Activated CD8-positive, alpha-beta memory T cell treated with anti-CD3 and anti-CD28 coated beads for 4 hours (primary cell): ENCODE data around the gene MELTF.

ENCODE experiments used
- DNase-seq, 2 donors: peaks; one replicate each; pipeline ENCODE4 v3.0.0-alpha.2; 2020; ENCODE audit warnings: low read depth in 2 of 2

The MELTF gene

GRCh38 chr3:197027151-197027895, 2.3 kb downstream of the MELTF start:
- DNase-seq, result no peak

GRCh38 chr3:197026481-197026866, 3.1 kb downstream of the MELTF start:
- DNase-seq, result no peak

GRCh38 chr3:197025736-197026480, 3.7 kb downstream of the MELTF start:
- no peak for DNase-seq

- DNase-seq, result no peak
These were observed 4.5 kb downstream of the MELTF start for GRCh38 chr3:197024881-197025735.

DNA sequence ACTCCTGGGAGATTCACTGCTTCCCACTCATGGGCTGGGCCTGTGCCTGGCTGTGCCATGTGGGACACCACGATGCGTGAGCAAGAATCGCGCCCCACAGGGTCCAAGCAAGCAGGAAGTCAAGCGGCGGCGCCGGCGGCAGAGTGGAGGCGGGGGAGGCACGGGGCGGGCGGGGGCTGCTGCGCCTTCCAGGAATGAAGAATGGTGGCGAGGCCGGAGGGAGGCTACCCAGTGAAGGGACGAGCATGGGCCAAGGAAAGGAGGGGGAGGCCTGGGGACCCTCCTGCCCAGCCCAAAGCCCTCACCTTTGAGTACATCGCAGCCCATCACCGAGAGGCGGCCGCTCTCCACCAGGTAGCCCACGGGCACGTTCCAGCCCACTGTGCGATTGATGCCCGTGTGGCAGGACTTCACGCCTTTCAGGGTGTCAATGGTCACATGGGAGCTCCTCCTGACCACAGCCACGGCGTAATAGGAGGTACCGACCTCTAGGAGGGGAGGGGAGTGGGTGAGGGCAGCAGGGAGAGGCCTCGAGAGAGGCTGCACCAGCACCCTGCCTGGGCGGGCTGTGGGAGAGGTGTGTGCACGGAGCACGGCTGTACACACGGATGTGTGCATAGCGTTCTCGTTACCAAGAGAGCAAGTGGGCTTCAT, 5.5 kb downstream of the MELTF start:
- DNase-seq, result no peak

DNA sequence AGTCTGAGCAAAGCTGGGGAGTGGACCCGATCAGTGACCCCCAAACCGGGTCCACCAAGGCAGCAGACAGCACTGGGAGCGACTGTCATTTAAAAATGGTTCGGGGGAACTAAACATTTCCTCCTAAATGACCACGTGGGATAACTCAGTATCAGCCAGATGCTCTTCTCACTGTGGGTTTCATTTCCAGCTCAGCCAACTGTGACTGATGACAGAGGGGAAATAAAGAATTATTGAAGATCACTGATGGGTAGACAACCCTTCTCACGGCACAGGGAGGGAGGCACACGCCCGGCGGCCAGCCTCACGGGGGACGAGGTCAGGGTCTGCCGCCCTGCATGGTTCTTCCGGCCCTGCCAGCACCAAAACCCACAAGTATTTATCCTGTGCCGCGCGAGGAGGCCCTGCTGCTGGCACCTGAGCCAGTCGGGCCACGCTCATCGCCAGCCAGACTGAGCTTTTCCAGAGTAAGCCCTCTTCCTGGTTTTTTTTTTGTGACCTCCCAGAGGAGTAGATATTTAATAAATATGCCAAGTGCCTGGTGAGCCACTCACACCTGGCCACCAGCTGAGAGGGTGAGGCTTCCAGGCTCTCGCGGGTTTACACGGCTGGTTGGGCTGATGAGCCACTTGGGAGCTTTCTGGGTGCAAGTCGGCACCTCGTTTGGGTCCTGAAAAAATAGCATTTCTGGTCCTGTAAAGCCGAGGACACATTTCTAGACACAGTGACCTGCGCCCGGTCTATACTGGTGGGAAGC, 6.2 kb downstream of the MELTF start:
- no peak for DNase-seq

DNA sequence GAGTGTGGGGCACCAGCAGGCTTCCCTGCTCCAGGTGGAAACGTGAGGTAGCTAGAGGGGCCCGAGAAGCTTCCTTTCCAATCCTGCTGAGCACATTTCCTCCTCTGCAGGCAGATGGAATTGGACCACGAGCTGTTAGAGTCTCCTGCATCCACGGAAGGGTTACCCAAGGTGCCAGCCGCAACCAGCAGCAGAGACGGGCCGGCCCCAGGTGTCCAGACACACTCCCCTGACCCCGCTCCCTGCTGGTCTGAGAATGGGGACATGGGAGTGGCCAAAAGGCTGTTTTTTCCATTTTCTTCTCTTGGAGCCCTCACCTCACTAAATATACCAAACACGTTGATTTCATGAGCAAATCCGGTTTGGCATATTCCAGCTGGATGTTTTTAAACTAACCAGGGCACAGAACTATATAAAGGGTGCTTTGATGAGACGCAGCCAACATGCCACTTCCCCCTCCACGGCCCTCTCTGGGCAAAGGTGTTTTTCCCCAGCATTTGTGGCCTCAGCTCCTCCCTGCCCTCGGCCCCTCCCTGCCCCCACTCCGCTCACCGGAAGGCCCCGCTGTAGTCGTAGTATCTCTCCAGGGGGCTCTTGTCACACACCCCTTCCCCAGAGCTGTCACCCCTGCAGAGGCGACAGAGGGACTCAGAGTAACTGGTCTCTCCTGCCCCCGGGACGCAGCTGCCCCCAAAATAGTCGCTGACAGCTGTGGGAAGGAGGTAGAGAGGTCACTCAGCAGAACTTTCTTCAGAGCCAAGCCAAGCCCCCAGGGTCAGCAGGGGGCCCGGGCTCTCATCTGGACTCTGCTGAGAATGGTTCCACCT, 7.0 kb downstream of the MELTF start:
- DNase-seq, result no peak

DNA sequence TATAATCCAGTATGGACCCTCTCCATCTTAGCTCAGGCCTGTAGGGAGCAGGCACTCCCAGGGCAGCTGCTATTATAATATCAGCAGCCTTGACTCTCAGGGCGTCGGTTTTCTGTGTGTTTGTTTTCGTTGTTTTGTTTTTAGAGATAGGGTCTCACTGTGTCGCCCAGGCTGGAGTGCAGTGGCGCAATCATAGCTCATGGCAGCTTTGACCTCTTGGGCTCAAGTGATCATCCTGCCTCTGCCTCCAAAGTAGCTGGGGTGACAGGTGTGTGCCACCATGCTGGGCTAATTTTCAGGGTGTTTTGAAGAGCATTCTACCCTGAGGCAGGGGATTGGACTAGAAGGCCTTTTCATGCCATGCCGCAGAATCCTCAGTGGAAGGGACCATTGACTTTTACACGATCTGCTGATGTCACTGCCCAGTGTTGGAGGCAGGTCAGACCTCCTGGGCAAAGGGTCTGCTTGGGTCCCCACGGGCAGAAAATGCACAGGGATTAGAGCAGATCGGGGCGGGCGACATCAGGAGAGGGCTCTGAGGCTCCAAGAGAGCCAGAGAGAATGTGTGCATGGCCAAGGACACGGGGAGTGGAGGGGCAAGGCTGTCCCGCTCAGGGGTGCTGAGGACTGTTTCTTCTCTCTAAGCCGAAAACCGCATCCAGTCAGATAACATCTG, 7.8 kb downstream of the MELTF start:
- DNase-seq, result no peak

DNA sequence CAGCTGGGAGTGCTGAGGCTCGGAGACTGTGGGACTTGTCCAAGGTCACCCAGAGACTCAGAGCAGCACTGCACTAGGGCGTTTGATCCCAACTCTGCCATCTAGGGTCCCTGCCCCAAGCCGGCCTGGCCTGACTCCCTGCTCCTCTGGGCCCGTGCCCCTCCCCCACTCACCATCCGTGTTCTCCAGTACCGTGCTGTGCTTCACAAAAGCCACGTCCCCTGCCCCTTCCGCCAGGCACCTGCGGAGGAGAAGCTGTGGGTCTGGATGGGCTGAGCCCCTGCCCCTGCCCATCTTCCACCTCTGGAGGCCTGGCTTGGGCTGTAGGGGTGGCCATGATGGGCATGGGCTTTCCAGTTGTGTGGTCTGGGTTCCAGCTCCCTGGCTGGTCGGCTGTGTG, 8.4 kb downstream of the MELTF start:
- DNase-seq, result no peak

- no peak for DNase-seq
These were observed 10.1 kb downstream of the MELTF start for GRCh38 chr3:197019535-197019934.

DNA sequence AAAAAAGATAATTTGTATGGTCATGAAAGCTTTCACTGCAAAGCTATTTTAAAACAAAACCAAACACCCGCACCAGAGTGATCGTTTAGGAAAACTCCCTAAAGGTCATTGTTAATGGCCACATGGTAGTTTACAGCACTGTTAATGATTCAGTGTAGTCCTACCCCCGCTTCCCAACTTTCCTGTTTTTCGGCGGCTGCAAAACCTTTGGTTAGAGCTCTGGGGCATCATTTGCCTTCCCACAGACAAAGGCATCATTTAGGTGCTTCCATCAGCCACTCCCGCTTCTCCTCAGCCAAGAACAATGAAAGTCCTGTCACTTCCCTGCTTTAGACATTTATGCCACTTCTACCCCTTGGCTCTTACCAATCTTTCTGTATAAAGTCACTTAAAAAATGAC, 10.6 kb downstream of the MELTF start:
- DNase-seq, result no peak

- DNase-seq, result no peak
These were observed 12.6 kb downstream of the MELTF start for GRCh38 chr3:197017003-197017402.

GRCh38 chr3:197015790-197016736, 13.6 kb downstream of the MELTF start:
- no peak for DNase-seq

- no peak for DNase-seq
These were observed 14.6 kb downstream of the MELTF start for GRCh38 chr3:197014942-197015575.

DNA sequence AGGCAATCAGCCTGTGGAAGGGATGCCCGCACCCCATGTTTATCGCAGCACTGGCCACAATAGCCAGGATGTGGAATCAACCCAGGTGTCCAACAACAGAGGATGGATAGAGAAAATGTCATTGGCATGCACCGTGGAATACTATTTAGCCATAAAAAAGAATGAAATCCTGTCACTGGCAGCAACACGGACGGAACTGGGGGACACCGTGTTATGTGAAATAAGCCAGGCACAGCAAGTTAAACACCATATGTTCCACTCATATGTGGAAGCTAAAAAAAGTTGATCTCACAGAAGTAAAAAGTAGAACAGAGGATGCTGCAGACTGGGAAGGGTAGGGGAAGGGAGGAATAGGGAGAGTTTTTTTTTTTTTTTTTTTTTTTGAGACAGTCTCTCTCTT, 15.6 kb downstream of the MELTF start:
- DNase-seq, result no peak

GRCh38 chr3:197012540-197012883, 17.1 kb downstream of the MELTF start:
- DNase-seq, result no peak

GRCh38 chr3:197011780-197012539, 17.7 kb downstream of the MELTF start:
- no peak for DNase-seq
